Stimulated activated CD8-positive, alpha-beta memory T cell treated with anti-CD3 and anti-CD28 coated beads, Interleukin-4, amount 100 ng/mL, for 24 hours (primary cell): ENCODE results near the gene HIVEP3.
A peak's percentile ranks its signal among the peaks of the same experiment; 100 is the strongest.

Source experiments
- DNase-seq: peaks from one replicate; pipeline ENCODE4 v3.0.0-alpha.2; 2020; ENCODE audit warnings: low read depth

HIVEP3 gene

DNA sequence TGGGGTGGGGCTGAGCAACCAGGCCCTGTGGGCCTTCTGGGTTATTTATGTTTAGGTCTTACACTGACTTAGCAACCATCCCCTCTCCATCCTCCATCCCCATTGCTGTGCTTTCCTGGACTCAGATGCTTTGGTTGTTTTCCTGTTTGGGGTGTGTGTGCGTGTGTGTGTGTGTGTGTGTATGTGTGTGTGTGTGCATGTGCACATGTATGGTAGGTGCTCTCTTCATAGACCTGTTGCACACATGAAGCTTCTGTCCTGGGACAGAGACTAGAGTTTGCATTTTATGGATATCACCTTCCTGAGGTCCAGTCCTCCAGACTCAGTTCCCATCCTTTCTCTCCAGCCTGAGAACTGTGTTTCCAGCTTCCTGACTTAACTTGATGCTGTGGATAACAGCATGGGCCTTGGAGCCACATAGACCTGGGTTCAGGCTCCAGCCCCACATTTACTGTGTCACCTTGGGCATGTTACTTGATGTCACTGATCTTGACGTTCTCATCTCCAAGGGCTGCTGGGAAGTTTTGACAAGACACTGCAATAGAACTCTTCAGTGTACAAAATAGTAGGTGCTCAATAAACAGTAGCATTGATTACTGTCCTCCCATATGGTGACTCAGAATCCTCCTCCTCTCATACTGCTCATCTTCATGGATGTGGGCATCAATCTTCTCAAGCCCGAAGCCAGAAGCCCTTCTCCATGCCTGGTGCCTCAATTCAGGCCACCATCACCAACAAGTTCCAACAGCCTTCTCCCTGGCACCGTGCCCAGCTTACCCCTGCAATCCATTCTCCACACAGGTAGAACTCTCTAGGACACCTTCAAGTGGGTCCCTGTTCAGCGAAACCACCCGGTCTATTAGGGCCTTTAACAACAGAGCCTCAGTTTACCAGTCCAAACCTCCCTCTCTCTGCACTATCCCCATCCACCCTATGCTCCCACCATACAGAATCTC lies 252.5 kb downstream of the HIVEP3 start:
- DNase-seq: no peak

DNA sequence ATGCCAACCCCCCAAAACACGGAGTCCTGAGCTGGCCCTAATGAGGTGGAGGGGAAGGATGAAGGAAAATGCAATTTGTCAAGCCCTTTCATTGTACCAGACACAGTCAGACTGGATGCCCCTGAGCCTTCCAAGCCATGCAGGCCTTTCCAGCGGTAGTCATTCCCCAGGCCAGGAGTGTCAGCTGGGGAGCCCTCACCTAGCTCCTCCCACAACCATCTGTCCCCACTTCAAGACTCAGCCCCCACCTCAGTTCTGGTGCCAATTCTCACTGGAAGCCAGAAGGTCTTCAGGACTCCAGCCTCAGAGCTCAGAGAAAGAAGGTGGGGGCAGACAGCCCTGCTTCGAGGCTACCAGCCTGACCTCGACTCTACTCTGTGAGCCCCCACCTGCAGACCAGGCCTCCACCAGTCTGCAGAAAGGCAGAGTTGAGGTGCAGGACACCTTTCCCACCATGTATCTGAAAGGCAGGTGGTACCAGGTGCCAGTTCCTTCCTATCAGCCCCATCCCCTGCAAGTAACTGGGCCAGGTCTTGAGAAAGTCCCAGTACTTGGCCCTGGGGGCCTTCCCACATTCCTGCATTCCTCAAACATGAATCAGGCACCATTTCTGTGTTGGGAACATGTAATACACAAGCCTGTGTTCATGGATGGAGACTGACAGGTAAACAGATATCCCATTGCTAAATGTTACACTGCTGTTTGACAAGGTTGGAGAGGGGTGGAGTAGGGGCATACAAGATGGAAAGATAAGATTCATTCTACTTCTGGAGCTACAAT lies 253.7 kb downstream of the HIVEP3 start:
- no peak for DNase-seq

DNA sequence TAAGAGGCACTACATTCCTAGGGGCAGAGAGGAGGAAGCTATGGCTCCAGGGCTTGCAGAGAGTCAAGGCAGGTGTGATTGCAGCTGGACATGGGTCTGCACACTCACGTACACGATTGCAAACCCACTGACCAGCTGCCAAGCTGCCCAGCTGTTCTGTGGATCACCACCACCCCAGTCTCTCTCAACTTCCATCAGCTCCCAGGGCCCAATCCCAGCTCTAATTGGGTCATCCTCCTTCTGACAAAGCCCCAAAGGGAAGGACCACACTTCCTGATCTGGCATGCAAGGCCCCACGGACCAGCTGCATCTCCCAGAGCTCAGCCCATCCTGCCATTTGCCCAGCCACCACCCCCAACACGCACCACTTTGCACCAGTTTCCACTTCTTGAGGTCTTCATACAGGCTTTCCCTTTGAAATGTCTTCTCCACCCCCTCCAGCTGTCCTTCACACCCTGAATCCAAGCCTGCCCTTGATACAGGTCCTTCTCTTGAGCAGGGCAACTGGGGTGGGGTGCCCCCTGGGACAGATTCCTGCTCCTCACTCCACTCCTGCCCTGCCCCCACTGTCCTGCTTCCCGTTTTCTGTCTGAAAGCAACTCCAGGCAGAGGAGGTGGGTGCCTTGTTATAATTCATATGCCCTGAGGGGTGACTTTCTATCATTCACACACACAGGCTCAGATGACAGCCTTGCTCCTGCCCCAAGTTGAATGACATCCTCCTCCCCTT lies 254.9 kb downstream of the HIVEP3 start:
- no peak for DNase-seq

DNA sequence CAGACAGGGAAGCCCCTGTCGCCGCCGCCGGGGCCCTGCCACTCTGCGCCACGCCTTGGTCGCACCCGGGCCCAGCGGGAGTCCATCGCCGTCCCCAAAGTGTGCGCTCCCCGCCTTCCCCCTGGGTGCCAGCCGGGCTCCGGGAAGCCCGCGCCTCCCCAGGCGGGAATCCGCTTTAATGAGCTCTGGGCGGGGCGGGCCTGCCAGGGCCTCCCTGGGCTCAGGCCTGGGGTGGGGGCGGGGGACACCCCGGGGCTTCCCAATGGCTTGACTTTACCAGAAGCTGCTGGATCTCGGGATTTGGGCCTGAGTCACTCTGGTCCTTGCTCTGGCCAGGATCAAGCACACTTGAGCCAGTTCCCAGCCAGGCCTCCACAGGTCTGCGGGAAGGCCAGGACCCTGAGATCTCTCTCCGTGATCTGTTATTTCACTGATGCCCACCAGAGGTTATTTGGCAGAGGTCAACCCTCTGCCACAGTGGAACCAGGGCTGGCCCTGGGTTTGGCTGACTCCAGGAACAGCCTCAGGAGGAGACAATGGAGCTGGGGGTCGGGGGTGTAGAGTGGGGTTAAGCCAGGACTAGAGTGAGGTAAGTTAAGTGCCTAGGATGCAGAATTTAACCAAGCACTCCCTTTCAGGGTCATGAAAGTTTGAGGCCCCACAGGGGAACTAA lies 255.8 kb downstream of the HIVEP3 start:
- no peak for DNase-seq

DNA sequence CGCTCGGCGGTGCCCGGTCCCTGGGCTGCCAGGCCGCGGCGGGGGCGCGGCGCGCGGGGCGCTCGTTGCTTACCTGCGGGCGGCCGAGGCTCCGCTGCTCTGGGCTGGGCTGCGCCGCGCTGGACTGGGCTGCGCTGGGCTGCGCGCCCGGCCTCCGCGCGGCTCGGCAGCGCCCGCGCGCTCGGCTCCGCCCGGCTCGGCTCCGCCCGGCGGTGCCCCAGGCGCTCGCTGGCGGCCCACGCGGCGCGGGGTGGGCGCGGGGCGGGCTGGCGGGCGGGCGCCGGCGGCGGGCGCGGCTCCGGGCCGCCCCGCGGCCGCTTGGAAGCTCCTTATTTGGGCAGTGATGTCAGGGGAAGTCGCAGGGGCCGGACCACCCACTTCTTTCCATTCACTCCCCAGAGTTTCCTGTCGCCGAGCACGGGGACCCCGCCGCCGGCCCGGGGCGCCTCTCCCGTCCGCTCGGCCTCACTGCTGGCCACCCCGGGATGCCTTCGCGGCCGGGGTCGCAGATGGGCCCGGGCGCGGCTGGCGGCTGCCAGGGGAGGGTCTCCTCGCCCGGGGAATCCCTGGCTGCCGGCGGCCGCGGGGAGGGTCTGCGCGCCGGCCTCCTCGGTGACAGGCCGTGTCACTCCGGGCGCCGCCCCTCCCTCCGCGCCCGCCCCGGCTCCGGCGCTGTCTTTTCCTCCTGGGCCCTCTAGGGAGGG lies 256.5 kb downstream of the HIVEP3 start:
- DNase-seq: peak; percentile 69

DNA sequence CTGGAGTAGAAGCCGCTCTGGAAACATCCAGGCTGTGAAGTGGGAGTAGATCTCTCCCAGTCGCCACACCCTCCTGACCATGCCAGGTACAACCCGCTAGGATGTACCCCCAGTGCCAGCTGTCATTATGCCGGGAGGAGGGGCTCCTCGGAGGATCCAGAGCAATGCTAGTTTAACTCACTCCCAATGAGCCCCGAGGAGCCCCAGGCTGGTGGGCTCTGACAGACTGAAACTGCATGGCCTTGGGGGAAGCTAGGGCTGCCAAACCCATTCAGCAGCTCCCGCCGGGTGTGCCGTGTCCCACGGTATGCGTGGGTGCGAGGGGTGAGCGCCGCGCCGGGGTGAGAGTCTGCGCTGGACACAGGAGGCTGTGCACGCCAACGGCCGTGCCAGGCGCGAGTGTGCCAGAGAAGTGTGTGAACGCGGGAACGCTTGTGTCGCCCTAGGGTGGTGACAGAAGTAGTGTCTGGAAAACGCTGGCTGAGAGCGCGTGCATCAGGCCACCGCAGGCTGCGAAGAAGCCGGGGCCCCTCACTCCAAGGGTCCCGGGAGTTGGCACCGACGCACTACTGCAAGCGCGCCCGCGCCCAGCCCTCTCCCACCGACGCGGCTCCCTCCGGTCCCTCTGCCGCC lies 257.2 kb downstream of the HIVEP3 start:
- DNase-seq: no peak

DNA sequence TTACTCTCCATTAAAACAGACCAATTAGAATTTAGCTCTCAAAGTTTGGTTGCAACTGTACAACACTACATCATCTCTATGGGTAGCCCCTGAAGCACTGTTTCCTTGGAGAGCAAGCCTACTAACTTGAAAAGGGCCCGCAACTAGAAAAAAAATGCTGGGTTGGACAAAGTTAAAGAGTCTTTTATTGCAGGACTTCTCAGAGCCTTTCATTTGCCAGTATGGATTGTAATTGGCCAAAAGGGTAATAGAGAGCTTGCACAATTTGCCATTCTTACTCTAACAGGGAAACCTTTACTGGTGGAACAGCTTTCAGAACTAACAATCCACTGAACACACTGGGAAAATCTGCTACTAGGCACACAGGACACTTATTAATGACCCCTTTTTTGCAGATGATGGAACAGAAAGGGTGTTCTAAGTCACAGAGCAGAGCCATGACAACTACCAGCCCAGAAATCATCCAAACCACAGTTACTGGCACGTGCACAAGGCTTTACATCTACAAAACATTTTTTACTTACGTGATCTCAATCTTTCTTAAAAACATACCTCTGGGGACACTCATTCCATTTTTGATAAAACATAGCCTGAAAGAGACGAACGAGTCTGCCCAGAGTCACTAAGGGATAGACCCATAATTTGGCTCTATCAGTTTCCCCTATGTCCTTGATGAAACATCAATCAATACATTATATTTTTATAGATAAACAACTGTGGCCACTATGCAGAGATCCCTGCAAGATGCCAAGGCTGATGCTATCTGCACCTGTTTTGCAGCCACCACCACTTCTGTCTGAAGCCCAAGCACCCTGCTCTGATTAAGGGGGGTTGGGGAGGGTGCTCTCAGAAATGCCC lies 257.9 kb downstream of the HIVEP3 start:
- no peak for DNase-seq

DNA sequence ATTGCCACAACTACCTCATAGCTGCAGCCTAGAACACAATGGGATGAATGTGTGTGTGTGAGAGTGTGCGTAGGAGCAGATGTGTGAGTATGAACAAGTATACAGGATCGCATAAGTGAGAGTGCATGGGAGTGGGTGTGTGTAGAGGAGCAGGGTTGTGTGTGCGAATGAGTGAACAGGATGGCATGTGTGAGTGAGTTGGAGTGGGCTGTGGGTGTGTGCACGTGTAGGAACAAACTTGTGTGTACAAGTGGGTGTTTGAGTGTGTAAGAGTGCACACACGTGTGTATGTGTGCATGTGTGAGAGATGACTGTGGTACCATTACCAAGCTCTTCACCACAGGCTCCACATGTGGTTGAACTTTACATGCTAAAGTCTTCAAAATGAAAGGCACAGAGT lies 258.8 kb downstream of the HIVEP3 start:
- DNase-seq: no peak

DNA sequence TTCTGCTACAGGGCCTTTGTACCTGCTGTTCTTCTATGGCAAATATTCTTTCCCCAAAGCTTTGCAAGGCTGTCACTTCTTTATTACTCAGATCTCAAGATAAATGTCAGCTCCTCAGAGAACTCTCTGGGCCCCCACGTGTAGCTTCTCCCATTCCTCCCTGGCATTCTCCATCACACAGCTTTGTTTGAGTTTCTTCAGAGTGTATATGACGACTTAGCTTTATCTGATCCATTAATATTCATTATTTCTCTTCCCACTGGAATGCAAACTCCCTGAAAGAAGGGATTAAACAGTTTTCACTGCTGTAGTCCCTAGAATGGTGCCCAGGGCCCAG lies 259.6 kb downstream of the HIVEP3 start:
- DNase-seq: no peak

DNA sequence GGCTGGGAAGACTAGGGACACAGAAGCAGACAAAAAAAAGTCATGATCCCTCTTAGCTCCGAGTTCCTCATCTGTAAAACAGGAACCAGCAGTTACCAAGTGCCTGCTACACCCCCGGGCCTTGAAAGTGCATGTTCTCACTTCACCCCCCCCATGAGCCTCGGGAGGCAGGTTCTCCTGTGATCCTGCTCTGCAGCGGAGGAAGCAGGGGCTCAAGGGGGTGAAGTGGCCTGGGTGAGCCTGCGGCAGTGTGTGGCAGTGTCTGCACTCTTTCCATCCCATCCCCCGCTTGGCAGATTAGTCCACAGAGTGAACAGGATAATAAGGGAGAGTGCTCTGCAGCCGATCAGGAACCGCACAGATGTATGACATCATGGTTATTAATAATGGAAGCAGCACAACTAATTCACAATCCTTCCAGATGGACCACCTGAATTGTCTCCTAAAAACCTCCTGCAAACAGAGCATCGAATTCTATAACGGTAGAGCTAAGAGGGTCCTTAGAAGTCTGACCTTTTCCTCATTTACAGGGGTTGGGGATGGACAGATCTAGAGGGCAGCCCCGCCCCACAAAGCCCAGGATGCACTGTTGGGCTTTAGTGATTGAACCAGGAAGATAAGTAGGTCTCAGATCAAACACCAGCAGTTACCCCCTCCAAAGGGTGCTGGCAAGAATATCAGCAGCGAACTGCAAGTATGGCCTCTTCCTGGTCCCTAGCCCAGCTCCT lies 260.1 kb downstream of the HIVEP3 start:
- no peak for DNase-seq

DNA sequence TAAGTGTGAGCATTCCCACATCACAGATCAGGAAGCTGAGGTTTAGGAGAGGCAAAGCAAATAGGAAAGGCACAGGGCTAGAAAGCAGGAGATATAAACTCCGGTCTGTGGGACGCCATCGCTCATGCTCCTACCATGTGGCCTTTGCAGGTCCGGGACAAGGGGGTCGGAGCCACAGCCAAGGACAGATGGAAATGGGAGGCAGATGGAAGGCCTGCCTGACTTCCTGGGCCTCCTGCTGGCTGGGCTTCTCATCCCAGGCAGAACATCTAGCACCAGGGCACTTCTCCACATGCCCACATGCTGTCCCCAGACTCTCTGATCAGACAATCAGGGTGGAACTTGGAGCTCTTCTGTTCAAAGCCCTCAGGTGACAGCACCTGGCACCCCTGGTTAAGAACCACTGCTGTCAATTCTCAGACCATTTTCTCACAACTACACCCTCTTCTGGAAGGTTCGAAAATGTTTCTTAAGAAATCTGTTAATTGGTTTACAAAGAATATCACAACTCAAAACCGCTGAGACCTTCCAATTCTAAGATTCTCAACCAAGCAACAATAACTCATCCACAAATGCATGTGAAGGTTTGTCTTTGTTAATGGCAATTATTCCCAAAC lies 260.9 kb downstream of the HIVEP3 start:
- no peak for DNase-seq

DNA sequence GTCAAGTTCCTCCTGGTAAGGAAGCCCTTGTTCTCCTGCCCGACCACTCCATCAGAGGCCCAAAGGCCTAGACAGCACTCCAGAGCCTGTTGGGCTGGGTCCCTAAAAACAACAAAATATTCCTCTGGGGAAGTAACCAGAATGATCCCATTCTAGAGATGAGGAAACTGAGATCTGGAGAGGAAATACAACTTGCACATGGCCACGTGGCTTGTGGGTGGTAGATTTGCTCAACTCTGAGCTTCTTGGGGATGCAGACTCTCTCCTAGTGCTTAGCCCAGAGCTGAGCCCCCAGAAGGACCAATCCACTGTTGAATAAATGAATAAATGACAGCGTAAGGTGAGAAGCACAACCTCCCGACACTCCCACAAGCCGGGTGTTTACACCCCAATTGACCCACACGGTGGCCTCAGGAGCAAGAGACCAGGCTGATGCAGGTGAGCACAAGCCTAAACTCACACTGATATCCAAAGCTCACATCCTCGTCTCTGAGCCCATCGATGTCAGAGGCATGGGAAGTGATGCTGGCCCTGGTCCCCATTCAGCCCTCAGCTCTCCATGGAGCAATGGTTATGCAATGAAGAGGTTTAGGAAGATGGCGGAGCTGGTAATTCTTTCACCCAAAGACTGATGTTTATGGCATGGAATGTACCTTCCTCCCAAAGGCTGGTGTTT lies 261.8 kb downstream of the HIVEP3 start:
- no peak for DNase-seq

DNA sequence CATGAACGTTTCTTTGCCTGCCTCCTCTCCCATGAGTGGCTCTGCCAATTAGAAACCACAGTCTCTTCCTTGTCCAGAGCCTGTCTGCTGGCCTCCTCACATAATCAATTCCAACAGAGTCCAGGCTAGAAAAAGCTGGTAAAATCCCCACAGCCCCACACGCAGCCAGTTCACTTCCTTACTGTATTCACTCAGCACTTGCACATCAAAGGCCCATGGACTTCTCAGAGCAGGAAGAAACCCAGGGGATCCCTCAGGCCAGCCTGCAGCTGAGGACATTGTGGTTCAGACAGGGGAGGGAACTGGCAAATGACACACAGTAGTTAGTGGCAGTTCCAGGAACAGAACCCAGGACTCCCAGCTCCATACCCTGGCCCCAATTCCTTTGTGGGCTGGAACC lies 262.7 kb downstream of the HIVEP3 start:
- no peak for DNase-seq

DNA sequence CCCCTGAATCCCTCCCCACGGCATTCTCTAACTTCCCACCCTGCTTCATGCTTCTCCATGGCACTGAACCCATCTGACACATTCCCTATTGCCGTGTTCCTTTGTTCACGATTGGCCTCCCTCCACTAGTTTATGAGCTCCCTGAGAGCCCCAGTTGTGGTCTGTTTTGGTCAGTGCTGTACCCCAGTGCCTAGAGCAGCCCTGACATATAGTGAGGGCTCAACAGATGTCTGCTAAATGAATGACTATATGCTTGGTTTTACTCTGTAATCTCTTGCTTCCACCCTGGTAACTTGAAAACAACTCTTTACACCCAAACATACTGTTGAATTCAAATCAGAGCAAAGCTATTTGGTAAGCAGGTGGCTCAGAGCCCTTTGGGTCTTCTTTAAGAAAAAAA lies 263.1 kb downstream of the HIVEP3 start:
- DNase-seq: no peak

DNA sequence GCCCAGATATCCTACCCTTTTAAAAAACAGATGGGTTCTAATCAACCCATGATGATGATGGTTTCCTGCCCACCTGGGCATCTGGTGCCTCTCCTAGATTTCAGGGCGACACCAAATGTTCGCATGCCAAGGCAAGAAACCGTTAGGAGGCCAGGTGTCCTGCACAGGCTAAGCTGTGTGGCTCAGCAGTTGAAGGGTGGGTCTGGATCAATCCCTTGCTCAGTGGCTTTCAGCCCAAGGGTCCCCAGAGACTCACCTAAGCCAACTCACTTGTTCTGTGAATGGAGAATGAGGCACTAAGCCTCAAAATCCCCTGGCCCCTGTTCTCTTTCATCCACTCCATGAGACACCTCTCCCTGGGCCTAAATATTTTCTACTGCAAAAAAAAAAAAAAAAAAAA lies 265.1 kb downstream of the HIVEP3 start:
- DNase-seq: no peak

DNA sequence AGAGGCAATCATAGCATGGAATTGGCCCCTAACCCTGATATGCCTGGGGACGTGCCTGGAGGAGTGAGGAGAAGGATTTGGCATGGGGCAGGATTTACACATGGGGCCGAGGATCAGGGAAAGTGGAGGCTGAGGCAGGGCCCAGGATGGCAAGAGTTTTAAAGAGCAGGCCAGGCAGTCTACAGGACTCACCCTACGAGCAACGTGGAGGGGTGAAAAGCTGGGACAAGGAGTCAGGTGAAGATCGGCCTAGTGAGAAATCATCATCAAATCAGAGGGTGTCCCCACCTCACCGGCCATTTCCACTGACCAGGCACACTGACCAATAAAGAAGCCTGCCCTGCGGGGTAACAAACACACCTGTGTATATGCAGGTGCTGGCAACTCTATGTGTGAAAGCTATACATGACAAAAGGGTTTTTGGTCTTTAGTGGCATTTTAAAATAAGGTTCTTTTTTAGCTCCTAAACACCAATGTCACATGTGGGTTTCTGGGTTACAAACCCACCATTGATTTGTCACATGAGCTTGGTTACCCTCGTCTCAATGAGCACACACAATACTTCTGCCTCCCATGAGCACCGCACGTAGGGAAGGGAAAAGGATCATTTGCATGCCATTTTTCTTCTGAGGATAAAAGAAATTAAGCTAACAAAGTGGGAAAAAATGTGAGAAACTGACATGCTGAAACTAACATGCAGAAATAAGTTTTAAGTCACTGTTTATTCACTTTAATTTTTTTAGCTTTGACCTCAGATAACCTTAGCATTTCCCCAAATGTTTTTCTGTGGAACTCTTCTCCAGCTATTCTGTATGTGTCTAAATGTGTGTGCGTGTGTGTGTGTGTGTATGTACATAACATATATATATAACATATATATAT lies 266.1 kb downstream of the HIVEP3 start:
- DNase-seq: no peak
